Kidney capillary endothelial cell (primary cell): ENCODE results near the gene GCSH.

Experiments
- DNase-seq: peaks from one replicate; pipeline ENCODE4 v3.0.0-alpha.2; 2018; ENCODE audit warnings: low spot score

Gene GCSH

DNA sequence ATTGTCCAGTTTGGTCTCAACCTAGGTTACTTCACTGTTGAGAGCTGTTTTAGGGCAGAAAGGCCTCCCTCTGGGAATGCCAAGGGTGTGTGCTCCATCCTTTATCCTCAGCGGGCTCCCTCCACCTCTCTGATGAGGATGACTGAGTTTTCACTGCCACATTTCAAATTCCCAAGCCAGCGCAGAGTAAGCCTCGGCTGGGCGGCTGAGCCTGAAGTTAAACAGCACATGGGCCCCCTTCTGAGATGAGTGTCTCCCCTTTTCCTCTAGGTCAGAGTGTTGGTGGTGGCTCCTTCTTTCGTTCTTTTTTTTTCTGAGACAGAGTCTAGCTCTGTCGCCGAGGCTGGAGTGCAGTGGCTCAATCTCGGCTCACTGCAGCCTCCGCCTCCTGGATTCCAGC is 5.5 kb upstream of the GCSH start:
- no peak for DNase-seq

DNA sequence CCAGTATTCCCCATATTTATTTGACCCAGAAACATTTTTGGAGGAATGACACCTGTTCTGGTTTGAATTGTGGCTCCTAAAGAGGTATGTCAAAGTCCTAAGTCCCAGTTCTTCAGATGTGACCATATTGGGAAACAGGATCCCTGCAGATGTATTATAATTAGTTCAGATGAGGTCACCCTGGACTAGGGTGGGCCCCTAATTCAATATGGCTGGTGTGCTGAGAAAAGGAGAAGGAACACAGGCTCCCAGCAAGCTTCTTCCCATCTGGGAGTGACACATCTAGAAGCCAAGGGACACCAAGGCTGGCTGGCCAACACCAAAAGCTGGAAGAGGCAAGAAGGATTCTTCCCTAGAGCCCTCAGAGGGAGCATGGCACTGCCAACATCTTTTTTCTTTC is 3.8 kb upstream of the GCSH start:
- DNase-seq = no peak

DNA sequence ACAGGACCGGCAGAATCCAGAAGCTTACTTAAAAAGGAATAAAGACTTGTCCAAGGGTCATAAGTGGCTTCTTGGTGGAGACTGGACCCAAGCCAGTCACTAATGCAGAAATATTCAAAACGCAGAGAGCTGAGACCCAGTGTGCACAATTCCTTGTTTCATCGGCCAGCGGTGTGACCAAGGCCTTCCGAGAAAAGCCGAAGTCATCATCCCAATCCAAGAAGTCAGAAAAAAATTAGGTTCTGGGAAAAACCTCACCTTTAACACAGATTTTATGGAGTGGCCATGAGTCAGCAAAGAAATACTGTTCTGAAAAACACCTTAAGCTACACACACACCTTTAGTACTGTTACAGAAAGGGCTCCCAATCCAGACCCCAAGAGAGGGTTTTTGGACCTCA is 1.0 kb upstream of the GCSH start:
- no peak for DNase-seq

DNA sequence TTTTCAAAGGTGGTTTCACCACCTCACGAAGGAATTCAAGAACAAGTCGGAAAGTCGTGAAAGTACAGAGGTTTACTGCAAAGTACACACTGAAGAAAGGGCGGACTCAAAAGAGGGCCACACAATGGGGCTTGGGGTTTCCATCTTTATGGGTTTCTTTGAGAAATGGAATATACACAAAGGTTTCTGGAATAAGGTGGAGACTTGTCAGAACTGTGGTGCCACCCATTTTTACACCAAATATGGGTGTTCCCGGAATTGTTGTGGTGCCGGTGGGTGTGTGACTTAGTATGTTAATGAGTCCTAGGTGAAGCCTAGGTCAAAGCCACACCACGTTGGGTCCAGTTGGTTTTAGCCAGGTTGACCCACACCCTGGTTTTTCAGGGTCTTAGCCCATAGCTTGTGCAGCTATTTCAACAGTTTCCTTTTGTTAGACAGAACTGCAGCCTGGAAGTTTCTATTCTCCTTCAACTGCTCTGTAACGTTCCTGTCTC is 567 bp upstream of the GCSH start:
- no peak for DNase-seq

DNA sequence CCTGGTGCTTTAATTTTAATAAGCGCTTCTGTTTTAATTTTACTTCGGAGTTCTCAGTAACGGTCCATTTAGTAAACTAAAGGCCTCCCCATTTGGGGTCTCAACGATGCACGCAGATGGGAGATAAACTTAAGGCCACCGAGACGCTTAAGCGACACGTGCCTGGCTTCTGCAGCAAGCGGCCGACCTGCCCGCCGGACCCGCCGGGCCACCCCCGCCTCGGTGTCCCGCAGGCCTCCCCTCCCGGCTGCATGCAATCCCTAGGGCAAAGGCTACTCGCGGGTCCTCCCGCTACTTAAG is 592 bp downstream of the GCSH start:
- peak; percentile 23 for DNase-seq

DNA sequence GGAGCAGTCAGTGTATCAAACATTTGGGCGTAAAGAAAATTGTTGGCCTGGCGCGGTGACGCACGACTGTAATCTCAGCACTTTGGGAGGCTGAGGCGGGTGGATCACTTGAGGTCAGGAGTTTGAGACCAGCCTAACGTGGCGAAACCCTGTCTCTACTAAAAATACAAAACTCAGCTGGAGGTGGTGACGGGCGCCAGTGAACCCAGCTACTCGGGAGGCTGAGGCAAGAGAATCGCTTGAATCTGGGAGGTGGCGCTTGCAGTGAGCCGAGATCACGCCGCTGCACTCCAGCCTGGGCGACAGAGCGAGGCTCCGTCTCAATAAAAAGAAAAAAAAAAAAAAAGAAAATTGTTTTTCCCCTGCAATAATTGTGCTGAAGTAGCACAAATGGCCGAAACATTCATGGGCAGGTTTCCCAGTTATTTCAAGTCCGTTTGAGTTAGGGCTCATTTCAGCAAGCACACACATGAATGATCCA is 1.4 kb downstream of the GCSH start:
- DNase-seq = no peak

DNA sequence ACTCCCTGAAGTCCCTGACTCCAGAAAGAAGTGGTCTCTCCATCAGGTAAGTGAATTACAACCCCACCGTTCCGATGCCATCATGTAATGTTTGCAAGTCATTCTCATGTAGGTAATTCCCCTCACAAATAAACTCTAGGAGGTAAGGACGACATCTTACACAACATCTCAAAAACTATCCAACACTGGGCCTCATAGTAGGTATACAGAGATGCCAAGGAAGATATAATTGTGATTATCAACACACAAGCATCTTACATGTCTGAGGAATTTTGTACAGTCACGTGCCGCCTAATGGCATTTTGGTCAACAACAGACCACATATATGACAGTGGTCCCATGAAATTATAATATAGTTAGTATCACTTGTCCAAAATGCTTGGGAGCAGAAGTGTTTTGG is 7.4 kb downstream of the GCSH start:
- DNase-seq = no peak

DNA sequence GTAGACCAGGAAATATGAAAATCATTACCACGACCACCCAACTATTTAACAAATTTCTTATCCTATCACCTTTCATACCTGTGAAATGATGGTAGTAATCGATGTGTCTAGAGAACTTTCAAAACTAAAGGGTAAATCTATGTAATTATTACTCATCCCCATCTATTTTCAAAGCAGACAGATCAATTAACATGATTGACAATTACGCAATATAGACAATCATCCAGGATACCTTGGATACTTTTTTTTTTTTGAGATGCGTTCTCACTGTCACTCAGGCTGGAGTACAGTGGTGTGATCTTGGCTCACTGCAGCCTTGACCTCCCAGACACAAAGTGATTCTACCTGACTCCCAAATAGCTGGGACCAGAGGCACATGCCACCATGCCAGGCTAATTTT is 15.2 kb downstream of the GCSH start:
- DNase-seq = no peak

DNA sequence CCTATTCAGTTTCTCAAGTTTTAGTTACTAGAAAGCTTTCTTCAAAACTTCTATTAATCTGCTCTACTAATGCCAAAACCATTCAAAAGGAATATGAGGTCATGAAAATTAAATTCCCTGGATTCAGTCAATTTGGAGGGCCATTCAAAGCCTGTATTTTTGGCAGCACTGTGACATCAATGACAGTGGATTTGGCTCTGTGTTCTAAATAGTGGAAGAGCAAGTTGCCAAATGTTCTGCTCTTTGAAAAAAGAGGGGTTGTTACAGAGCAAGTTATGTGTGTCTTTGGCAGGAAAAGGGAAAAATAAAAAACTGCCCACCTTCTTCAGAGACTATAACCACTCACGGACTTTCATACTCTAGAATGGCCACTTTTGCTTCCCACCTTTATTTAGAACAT is 16.0 kb downstream of the GCSH start:
- DNase-seq = no peak

DNA sequence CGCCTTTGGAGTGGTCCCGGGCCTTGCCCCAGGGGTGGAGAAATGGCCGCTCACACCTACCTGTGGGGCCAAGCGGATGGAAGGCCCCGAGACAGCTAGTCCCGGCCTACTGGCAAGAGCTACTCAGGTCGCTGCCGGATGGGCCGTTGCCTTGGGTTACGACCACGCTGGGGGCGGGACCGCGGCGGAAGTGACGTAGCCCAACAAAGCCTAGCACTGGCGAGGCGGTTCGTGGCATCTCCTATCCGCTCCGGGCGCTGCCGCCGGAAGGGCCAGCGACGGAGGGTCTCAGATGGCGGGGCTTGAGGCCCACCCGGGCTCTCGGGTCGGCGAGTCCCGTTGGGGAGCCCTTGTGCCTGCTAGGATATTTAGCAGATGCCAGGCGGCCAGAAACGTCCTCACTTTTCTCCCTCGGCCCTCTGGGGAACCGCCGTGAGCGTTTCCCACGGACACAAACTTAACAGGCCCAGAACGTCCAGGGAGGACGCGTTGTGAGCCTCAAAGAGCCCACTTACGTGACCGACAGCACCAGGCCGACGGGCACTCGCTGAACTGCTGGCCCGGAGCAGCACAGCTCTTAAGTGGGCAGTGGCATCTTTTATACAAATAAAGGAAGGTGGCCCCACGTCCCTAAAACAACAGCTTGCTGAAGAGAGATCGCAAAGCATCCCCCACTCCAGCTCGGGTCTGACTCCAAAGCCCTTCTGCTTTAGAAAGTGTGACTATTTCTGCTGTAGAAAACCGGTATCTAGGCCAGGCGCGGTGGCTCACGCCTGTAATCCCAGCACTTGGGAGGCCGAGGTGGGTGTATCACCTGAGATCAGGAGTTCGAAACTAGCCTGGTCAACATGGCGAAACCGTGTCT is 18.9 kb downstream of the GCSH start, which contains the start of gene C16orf46:
C16orf46 (minus strand) TSS at position 163 of the 865 bp plus-strand sequence. CDS start 13,283 bp downstream, outside the sequence.
- DNase-seq = peak; percentile 89

DNA sequence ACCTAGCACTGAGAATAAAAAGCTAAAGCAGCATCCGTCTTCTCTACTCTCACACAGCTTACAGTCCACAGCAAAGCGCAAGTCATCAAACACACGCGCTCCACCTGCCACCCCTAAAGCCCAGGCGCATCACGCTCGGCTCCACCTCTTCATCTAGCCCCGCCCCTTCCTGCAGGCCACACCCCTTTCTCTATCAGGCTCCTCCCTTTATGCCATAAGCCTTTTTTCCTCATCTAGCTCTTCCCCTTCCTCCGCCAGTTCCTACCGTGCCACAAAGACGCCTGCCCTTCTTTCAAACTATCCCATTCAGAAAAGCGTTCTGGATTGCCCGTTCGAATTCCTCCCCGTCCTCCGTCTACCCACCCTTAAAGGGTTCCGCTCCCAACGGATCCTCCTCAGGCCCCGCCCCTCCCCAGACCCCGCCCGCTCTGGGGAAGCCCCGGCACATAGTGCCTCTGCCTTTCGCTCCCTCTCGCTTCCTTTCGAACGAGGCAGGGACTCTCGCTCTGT is 19.6 kb downstream of the GCSH start:
- DNase-seq = peak; percentile 72

DNA sequence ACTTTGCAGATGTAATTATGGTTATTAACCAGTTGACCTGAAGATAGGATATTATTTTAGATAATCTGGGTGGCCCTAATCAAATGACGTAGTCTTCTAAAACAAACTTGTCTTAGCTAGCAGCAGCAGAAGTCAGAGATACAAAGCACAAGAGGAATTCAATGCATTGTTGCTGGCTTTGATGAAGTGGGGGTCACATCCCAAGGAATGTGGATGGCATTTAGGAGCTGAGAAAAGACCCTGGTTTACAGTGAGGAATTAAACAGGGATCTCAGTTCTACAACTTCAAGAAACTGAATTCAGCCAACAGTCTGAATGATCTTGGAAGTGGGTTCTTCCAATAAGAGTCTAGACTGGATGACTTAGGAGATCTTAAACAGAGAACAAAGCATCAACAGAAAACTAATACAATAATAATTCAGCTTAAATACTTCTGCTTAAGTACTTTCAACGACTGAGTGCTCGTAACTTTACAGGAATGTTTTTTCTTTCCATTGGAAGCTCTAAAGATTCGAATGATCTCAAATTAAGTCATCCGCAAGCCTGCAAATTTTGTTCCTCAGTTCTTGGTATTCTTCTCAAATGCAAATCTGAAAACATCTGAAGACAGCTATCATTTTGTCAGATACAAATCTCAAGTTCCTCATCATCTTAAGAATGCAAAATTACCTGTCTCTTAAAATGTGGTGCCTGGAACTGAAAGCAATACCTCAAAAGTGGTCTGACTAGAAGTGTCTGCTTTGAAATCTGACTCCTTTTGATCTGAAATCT is 22.4 kb downstream of the GCSH start:
- no peak for DNase-seq

DNA sequence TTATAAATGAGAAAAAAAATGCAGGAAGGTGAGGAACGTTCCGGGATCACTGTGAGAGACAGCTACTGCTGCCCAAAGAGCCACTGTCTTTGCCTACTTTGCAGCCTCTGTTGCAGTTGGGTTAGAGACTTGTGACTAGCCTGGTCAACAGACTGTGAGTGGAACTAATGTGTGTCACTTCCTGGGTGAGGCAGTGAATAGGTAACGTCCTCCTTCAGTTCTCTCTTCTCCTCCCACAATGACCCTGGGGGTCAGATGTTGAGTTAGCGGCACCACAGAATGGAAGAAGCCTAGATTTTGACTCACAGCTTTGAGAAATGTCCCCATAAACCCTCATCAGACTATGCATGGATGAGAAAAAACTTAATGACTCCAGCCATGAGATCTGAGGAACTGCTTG is 24.4 kb downstream of the GCSH start:
- DNase-seq = no peak

DNA sequence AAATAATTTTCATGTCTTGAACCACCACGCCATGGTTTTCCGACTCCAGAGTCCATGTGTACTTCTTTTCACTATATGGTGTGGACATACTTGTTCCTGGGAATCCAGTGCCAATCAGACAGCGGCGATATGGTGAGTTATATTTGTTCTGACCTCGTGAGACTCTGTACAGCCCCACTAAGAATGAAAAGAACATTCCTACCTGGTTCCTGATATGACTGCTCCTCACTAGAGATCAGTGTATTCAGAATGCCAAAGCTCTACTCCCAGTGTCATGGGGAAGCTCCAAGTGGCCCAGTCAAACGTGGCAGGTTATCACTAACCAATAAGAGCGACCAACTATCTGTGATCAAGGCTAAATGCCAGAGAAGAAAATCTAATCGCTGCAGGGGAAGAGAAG is 25.2 kb downstream of the GCSH start:
- no peak for DNase-seq

DNA sequence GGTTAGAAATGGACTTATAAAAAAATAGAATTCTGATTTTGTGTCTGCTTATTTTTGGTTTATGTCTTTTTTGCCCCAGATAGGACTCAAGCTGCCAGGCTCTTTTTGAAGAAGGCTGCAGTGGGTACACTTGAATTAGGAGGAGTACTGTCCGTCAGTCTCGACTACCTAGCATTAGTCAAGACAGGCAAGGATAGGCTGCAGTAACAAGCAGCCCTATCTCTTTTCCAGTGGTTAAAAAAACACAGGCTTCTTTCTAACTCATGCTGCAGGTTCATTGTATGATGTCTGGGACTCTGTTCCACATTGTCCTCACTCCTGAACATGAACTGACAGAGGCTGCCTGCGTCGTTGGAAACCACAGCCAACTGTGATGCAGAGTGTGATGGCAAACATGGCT is 27.1 kb downstream of the GCSH start:
- no peak for DNase-seq

DNA sequence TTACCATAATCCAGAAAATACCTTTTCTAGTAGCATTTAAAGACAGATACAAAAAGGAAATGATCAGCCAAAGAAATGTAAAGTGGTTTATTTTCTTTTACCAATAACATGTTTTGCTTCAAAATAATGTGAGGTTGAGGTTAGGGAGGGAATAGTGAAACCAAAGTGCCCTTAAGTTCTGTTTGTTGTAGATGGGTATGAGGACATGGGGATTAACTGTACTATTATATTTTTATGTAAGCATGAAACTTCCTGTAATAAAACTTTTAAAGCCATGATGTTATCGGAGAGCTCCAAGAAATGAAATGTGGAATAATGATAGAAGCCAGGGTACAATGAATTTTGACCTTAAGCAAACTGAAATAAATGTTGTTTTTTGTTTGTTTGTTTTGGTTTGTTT is 29.0 kb downstream of the GCSH start:
- no peak for DNase-seq

DNA sequence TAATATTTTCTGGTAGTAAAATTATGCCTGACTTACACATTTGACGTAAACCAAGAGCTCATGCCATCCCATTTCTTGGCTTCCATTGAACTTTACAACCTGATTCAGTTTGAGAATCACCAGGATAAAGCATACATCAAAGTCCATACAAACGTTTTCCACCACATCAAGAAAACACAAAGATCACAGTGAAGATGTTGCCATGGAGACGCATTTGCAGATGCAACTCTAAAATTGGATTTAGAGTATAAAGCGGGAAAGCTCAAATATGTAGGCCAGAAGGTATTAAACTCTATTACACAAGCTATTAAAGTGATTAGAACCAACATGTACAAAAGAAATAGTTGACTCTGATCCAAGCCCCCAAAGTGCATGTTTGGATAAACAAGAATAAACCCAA is 29.5 kb downstream of the GCSH start:
- DNase-seq = no peak

DNA sequence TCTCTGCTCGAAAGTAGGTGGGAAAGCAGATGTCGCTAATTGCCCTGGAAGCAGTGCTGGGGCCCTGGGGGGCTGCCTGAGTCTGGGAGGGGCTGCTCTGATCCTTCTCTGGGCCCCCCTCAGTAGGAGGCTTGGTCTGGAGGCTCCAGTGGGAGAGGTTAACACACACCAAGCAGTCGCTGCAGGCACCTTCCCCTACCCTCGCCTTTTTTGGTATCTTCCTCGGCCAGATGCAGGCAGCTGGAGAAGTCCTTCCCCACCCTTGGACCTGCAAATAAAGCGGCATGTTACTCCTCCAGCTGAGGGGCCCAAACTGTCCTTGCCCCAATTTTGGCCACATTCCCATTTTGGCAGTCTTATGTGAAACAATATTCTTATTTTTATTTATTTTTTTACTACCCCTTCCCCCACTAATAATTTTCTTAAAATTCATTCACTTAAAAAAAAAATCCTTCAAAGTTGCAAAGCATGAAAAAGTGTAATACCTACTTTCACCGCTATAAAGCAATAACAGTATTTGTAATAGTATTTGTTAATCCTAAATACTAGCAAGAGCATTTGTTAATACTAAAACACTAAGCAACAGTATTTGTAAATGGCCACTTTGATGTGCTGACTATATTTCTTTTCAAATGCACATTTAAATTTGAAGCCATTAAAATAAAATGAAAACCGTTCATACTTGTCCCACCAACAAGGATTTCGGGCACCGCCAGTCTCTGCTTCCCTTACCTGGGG is 34.2 kb downstream of the GCSH start:
- no peak for DNase-seq

DNA sequence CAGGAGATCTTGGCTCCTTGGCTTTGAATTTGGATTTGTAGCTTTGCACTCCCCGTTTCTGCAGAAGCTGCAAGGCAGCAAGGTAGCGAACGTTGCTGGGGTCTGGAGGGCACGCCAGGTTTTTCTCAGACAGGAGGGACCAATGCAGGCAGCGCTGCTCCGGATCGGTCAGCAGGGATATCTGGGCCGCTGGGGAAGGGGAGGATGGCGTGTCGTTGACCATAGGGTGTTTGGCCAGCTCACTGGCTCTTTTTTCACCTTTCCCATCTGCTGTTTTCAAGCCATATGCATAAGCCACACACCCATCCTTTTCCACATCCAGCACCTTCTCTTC is 34.9 kb downstream of the GCSH start:
- no peak for DNase-seq

DNA sequence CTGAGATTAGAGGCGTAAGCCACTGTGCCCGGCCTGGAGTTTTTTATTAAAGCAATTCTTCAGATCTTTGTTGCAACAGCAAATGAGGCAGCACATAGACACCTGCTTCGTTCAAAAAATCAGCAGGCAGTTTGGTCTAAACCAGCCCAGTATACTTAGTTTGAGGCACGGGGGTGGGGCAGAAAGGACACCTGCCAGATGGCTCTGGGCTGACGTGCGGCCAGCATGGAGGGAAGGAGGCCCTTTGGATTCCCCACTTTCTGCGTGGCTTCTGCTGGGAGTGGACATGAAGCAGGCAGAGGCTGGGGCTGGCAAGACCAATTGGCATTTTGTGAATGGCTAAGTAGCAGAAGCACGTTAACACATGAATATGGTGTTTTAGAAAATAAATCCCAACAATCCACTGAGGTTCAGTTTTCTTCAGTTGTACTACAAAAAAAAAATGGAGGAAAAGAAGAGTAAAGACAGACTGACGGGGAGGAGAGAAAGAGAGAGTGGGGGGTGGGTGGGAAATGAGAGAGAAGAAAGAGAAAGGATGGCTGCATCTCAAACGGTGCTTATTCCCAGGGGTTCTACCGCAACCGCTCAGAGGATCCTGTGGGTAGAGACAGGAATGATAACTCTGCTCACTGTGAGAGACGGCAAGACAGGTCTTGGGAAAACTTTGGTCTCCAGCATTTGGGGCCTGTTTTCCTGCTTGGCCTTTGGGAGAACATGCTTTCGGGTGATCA is 35.5 kb downstream of the GCSH start:
- no peak for DNase-seq

DNA sequence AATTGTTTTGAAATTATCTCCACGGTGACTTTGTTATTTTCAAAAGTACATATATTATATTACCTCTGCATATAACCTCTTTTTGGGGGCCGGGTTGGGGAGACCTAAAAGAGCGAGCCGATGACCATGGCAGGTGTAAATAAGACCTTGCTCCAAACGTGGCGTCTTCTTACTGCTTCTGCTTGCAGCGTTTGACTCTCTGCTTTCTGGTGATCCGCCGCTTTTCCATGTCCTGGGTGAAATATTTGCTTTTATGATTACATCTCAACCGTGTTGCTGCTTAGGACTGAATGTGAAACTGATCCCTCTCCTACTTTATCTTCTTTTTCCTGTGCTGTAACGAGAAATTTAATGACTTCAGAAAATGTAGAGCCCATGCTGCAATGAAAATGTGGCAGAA is 42.4 kb downstream of the GCSH start:
- DNase-seq = no peak

DNA sequence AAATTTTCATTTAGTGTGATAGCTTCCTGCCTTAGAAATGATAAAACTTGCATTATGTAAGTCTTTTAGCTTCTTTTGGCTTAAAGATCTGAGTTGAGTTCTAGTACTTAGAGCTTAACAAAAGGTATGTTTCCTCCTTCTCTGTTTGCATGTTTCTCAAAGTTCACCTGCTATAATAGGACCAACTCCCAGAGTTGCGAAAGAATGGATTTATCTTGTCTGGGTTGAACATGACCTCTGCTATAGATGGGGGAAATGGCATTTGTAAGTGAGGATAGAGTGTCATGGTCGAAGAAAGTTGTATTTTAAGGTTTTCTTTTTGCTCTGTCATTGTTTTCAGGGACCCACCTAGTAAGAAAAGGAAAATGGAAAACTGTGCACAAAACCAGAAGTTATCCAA is 53.4 kb downstream of the GCSH start:
- DNase-seq = no peak
